ENCODE measurements around the gene ZBTB20. TPM values are rescaled to one million over a fixed set of nuclear protein-coding genes. Genes with fewer than 3 reads are reported as not detected.

The ZBTB20 gene
- total and polyA plus RNA-seq, 10 of the 15 experiments (the other 5 are each of a cell fraction or from before 2014, with no cell fraction given): 0.20 to 5.5 (median 2.2) TPM

- ChIA-PET SMC1A (ENCODE audit: uncharacterized antibody, unreplicated experiment) (interaction anchor here (1.2 to 1.4 kb wide), 2 partner anchors 10 to 11 kb away, joined by 3 to 4 read pairs; no protein-coding TSS in a partner anchor), RAD21 (ENCODE audit: unreplicated experiment) (no interaction called here), CTCF (no interaction called here), POLR2A (no interaction called here)
- no peaks in the 10 kb centered on the region for H4K20me1 ChIP-seq (ENCODE audit: control insufficient read depth, insufficient read depth)
- H3K9ac ChIP-seq (ENCODE audit: control insufficient read depth, insufficient read depth, low read length): peak overlapping the region; percentile 78
- 2% methylated on average over 17 of the region's 20 CpGs for whole genome bisulfite sequencing (ENCODE audit: insufficient coverage, insufficient replicate concordance, low lambda C conversion rate, missing lambda C conversion rate)
- peak; percentile 1; the same call in 1 of the 3 replicates for ATAC-seq
- H3K27ac ChIP-seq (ENCODE audit: control insufficient read depth, insufficient read depth): peak overlapping the region; percentile 84
- no peaks in the 10 kb centered on the region for H3K4me1 ChIP-seq (ENCODE audit: control insufficient read depth, insufficient read depth, low read length)
- H3K27me3 ChIP-seq (replicated peaks in 1 of 2; ENCODE audit: control insufficient read depth in 2 of 2, insufficient read depth in 2 of 2, low read length in 1 of 2): no peaks in the 10 kb centered on the region
- TSS peak; percentile 83 for BruUV-seq (replicated peaks)
- no peak for FAIRE-seq
- no peaks in the 10 kb centered on the region for H3K36me3 ChIP-seq (ENCODE audit: control insufficient read depth in 2 of 2, insufficient read depth in 2 of 2, low read length in 1 of 2)
- intact Hi-C loops (cut with micrococcal nuclease; ENCODE audit: unreplicated experiment): no loop called here
- peaks cover 2% of the 10 kb centered on the region for H3K79me2 ChIP-seq (ENCODE audit: control insufficient read depth, insufficient read depth, low read length)
- H3K4me3 ChIP-seq: peak overlapping the region; percentile 85
- H2AFZ ChIP-seq (ENCODE audit: control insufficient read depth, low read depth, low read length): peak overlapping the region; percentile 86
- no peaks in the 10 kb centered on the region for H3K9me3 ChIP-seq (replicated peaks; ENCODE audit: control insufficient read depth, insufficient read depth, low read length)
- in situ Hi-C loops (cut with MboI): no loop called here
- no peak for DNase-seq (ENCODE audit: low read depth, low spot score)
- peak overlapping the region; percentile 58 for H3K4me2 ChIP-seq (ENCODE audit: control insufficient read depth, insufficient read depth)
- TF ChIP-seq MTA2 (IDR thresholded peaks at IDR 0.05; ENCODE audit: low read depth): no peak
- TF ChIP-seq SMC3 (IDR thresholded peaks at IDR 0.05; ENCODE audit: borderline replicate concordance, low read length): no peak
- TF ChIP-seq, protein P1, sequence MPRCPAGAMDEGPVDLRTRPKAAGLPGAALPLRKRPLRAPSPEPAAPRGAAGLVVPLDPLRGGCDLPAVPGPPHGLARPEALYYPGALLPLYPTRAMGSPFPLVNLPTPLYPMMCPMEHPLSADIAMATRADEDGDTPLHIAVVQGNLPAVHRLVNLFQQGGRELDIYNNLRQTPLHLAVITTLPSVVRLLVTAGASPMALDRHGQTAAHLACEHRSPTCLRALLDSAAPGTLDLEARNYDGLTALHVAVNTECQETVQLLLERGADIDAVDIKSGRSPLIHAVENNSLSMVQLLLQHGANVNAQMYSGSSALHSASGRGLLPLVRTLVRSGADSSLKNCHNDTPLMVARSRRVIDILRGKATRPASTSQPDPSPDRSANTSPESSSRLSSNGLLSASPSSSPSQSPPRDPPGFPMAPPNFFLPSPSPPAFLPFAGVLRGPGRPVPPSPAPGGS (IDR thresholded peaks at IDR 0.05; ENCODE audit: borderline replicate concordance, insufficient read depth, low read depth, low read length, poor library complexity, severe bottlenecking): no peak
- TF ChIP-seq CBX5 (IDR thresholded peaks at IDR 0.05; ENCODE audit: low read depth): 0 out of 2 replicates have a peak, but pooled peaks have one; percentile 22
- TF ChIP-seq ELK1 (IDR thresholded peaks at IDR 0.05; ENCODE audit: low read depth, low read length): 0 out of 2 replicates have a peak, but pooled peaks have one; percentile 22
- no peak for TF ChIP-seq HCFC1 (IDR thresholded peaks at IDR 0.05; ENCODE audit: low read length)
- TF ChIP-seq PML (IDR thresholded peaks at IDR 0.05; ENCODE audit: low read length): no peak
- peak; percentile 58; the same call in 1 of the 2 replicates for TF ChIP-seq SMARCA5 (IDR thresholded peaks at IDR 0.05)
- 0 out of 2 replicates have a peak, but pooled peaks have one; percentile 62 for TF ChIP-seq BACH1 (IDR thresholded peaks at IDR 0.05; ENCODE audit: borderline replicate concordance)
- TF ChIP-seq HDAC6 (IDR thresholded peaks at IDR 0.05; ENCODE audit: unreplicated experiment): no peak
- no peak for TF ChIP-seq TARDBP (IDR thresholded peaks at IDR 0.05; ENCODE audit: borderline replicate concordance)
- TF ChIP-seq ASH2L (IDR thresholded peaks at IDR 0.05; ENCODE audit: borderline replicate concordance, low read depth): peak; percentile 52; the same call in 1 of the 2 replicates
- 0 out of 2 replicates have a peak, but pooled peaks have one; percentile 3 for TF ChIP-seq NR2F1 (conservative IDR thresholded peaks at IDR 0.05)
- TF ChIP-seq SREBF2 (IDR thresholded peaks at IDR 0.05; ENCODE audit: low read length): no peak; the same call in 1 of the 2 replicates
- TF ChIP-seq CHD2 (IDR thresholded peaks at IDR 0.05; ENCODE audit: borderline replicate concordance, low read depth, low read length): no peak
- no peak for TF ChIP-seq ZBTB33 (IDR thresholded peaks at IDR 0.05)
- no peak for TF ChIP-seq BMI1 (IDR thresholded peaks at IDR 0.05; ENCODE audit: borderline replicate concordance)
- TF ChIP-seq RB1 (IDR thresholded peaks at IDR 0.05; ENCODE audit: borderline replicate concordance): no peak
- TF ChIP-seq FOXM1 (IDR thresholded peaks at IDR 0.05; ENCODE audit: low read depth, low read length): 0 out of 2 replicates have a peak, but pooled peaks have one; percentile 4
- no peak for TF ChIP-seq TAF1 (IDR thresholded peaks at IDR 0.05; ENCODE audit: borderline replicate concordance, low read depth, low read length)
- no peak for TF ChIP-seq ZNF207 (IDR thresholded peaks at IDR 0.05; ENCODE audit: borderline replicate concordance)
Measured at GRCh38 chr3:115148142-115148790, 1.2 kb upstream of the ZBTB20 start.
